OCI-LY7 (cell line): ENCODE measurements around the gene DNASE1L3. TPM values are rescaled to one million over a fixed set of nuclear protein-coding genes. Genes with fewer than 3 reads are reported as not detected.
"Not testable (repeated sequence)": the region's sequence is repeated elsewhere in the genome, so short reads cannot be mapped to it uniquely, and the experiment has no call there.

Experiments
- BruUV-seq: library from RNA; stranded (reverse); fragments of 400-500 nt; replicated peaks from 2 replicates; lab custom pipeline; 2021; lab: Mats Ljungman, UMichigan
- CTCF ChIA-PET: fragments of 300-600 bp; sonication (Branson Sonifier 250); formaldehyde crosslinking; loops from one replicate; lab custom pipeline; 2022; ENCODE audit warnings: antibody characterized with exemption; ENCODE audit not compliant: unreplicated experiment; lab: Charles Lee
- POLR2A ChIA-PET: fragments of 300-600 bp; sonication (Branson Sonifier 250); formaldehyde crosslinking; loops from one replicate; lab custom pipeline; 2022; ENCODE audit warnings: antibody characterized with exemption; lab: Charles Lee
- DNase-seq: peaks from one replicate; pipeline ENCODE4 v3.0.0-alpha.2; 2015; ENCODE audit warnings: low spot score
- H2AFZ ChIP-seq: fragments of 200-600 bp; sonication (generic), shearing (Covaris generic); 2 replicates; pipeline ENCODE4 v1.6.1; 2014; ENCODE audit warnings: mild to moderate bottlenecking, antibody characterized with exemption, low read length, moderate library complexity
- H3K27ac ChIP-seq: fragments of 200-600 bp; sonication (generic); 2 replicates; pipeline ENCODE4 v1.5.1; 2014; ENCODE audit warnings: mixed run types, low read depth, mild to moderate bottlenecking, moderate library complexity, low read length, inconsistent platforms; ENCODE audit not compliant: poor library complexity, severe bottlenecking
- H3K36me3 ChIP-seq: fragments of 200-600 bp; sonication (generic); 2 replicates; pipeline ENCODE4 v1.6.1; 2014; ENCODE audit warnings: mild to moderate bottlenecking, antibody characterized with exemption, low read length, moderate library complexity, mixed read lengths; ENCODE audit not compliant: insufficient read depth
- H3K4me1 ChIP-seq: fragments of 200-600 bp; sonication (generic); 2 replicates; pipeline ENCODE4 v1.5.1; 2014; ENCODE audit warnings: mild to moderate bottlenecking, low read length; ENCODE audit not compliant: insufficient read depth, poor library complexity, severe bottlenecking
- H3K4me2 ChIP-seq: fragments of 200-600 bp; sonication (generic); 2 replicates; pipeline ENCODE4 v1.6.1; 2014; ENCODE audit warnings: mild to moderate bottlenecking, low read length
- H3K4me3 ChIP-seq: fragments of 200-600 bp; sonication (generic); 2 replicates; pipeline ENCODE4 v1.5.1; 2014; ENCODE audit warnings: mild to moderate bottlenecking, low read depth, low read length; ENCODE audit not compliant: poor library complexity, severe bottlenecking
- H3K79me2 ChIP-seq: fragments of 200-600 bp; sonication (generic); 2 replicates; pipeline ENCODE4 v1.6.1; 2016; ENCODE audit warnings: low read depth, mild to moderate bottlenecking, low read length, moderate library complexity, mixed read lengths; ENCODE audit not compliant: insufficient read depth
- H3K9me2 ChIP-seq: fragments of 200-600 bp; sonication (generic); 2 replicates; pipeline ENCODE4 v1.6.1; 2016; ENCODE audit warnings: mild to moderate bottlenecking, low read length, mixed read lengths; ENCODE audit not compliant: insufficient read depth
- H3K9me3 ChIP-seq: fragments of 200-600 bp; sonication (generic); 2 replicates; pipeline ENCODE4 v1.6.1; 2014; ENCODE audit warnings: mild to moderate bottlenecking, mixed run types, low read length, mixed read lengths
- H4K20me1 ChIP-seq: fragments of 200-600 bp; sonication (generic); 2 replicates; pipeline ENCODE4 v1.6.1; 2014; ENCODE audit warnings: mild to moderate bottlenecking, antibody characterized with exemption, low read length, moderate library complexity, mixed read lengths; ENCODE audit not compliant: insufficient read depth
- CTCF ChIP-seq: fragments of 200-600 bp; sonication (generic); conservative IDR thresholded peaks from 2 replicates; pipeline ENCODE4 v1.5.1; 2014; ENCODE audit warnings: mild to moderate bottlenecking, antibody characterized with exemption, low read length, moderate library complexity, mixed read lengths
- EZH2phosphoT487 ChIP-seq: fragments of 200-600 bp; sonication (generic); IDR thresholded peaks from 2 replicates; pipeline ENCODE4 v1.6.1; 2018; ENCODE audit warnings: low read depth, borderline replicate concordance, mild to moderate bottlenecking, mixed run types, antibody characterized with exemption, low read length, moderate library complexity, mixed read lengths
- intact Hi-C: fragments of 100-400 bp; cut with micrococcal nuclease; formaldehyde crosslinking; loops from one replicate; pipeline ENCODE4 v1.10.0; 2022; ENCODE audit not compliant: unreplicated experiment
- total RNA-seq, 2 experiments: library from RNA; depleted of rRNA in 1 of 2; stranded (reverse); fragments of >200 nt in 1 of 2; shearing (Covaris generic) in 1 of 2; gene quantifications; 2 replicates each; pipeline ENCODE4 v1.2.3, GENCODE V29; 2014 to 2022

The DNASE1L3 gene
- total RNA-seq, 2 experiments from 2014 or later, result 1.3 TPM; not detected in 1

GRCh38 chr3:58243976-58244585 lies 33.3 kb upstream of the DNASE1L3 start:
- POLR2A ChIA-PET, result no interaction called here

GRCh38 chr3:58242860-58243259 lies 32.1 kb upstream of the DNASE1L3 start:
- BruUV-seq, H3K9me2 ChIP-seq, DNase-seq, H3K27ac ChIP-seq, intact Hi-C loops, H3K36me3 ChIP-seq, H3K4me3 ChIP-seq, CTCF ChIA-PET, H3K4me1 ChIP-seq, H3K79me2 ChIP-seq, H3K9me3 ChIP-seq, H2AFZ ChIP-seq, POLR2A ChIA-PET, H3K4me2 ChIP-seq, H4K20me1 ChIP-seq: not testable (repeated sequence)

More at GRCh38 chr3:58243976-58244585, 33.3 kb upstream of the DNASE1L3 start:
- Histone ChIP-seq H2AFZ (no peak overlapping the region), H3K4me2 (no peak overlapping the region), H4K20me1 (no peaks in the 10 kb centered on the region), H3K4me3 (no peak overlapping the region), H3K27ac (no peak overlapping the region), H3K79me2 (no peaks in the 10 kb centered on the region), H3K9me2 (no peaks in the 10 kb centered on the region), H3K9me3 (no peaks in the 10 kb centered on the region), H3K36me3 (no peaks in the 10 kb centered on the region), H3K4me1 (peaks cover under 1% of the 10 kb centered on the region)
- DNase-seq, result no peak
- no TSS peak for BruUV-seq
- CTCF ChIA-PET, result no interaction called here
- intact Hi-C loops, result no loop called here
- TF ChIP-seq EZH2phosphoT487 (no peak), CTCF (no peak)

DNA sequence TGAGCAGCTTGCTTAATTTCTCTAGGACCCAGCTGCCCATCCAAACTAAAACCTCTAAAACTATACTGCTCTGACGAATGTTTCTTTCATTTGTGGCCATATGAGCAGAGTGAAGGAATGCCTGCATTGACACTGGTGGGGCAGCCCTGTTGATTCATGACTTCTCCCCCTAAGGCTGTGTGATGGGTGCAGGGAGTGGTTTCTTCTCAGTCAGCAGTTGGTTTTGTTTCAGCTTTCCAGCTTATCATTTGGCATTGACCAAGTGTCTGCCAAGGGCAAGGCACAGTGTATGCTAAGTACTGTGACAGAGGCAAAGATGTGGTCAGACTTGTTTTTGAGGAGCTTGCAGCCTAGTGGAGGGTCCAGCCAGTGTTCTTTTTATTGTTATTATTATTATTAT lies 31.6 kb upstream of the DNASE1L3 start:
- no peaks in the 10 kb centered on the region for H3K9me2 ChIP-seq
- H3K4me2 ChIP-seq, result no peak overlapping the region
- no peaks in the 10 kb centered on the region for H3K36me3 ChIP-seq
- TF ChIP-seq EZH2phosphoT487 (no peak), CTCF (no peak)
- intact Hi-C loops, result no loop called here
- DNase-seq, result no peak
- no peak overlapping the region for H2AFZ ChIP-seq
- H3K27ac ChIP-seq, result no peak overlapping the region
- no peaks in the 10 kb centered on the region for H3K79me2 ChIP-seq
- peaks cover 9% of the 10 kb centered on the region for H3K4me1 ChIP-seq
- POLR2A ChIA-PET, result no interaction called here
- BruUV-seq, result no TSS peak
- H4K20me1 ChIP-seq, result no peaks in the 10 kb centered on the region
- CTCF ChIA-PET, result no interaction called here
- H3K9me3 ChIP-seq, result no peaks in the 10 kb centered on the region
- no peak overlapping the region for H3K4me3 ChIP-seq
